ENCODE data around the gene KCNN4.

GRCh38 chr19:43779820-43780219, 953 bp downstream of the KCNN4 start:
- TF ChIP-seq CTCF (IDR thresholded peaks at IDR 0.05; ENCODE audit: insufficient read depth, low read length, poor library complexity, severe bottlenecking) (no peak), EZH2phosphoT487 (conservative IDR thresholded peaks at IDR 0.05; ENCODE audit: low read length) (no peak)
